ENCODE measurements around the gene UNC5A. TPM values are rescaled to one million over a fixed set of nuclear protein-coding genes. Genes with fewer than 3 reads are reported as not detected.

UNC5A gene
- total RNA-seq, 2 donors from 2014 or later, result not detected

GRCh38 chr5:176886336-176887251 lies 76.2 kb downstream of the UNC5A start:
- H3K27me3 ChIP-seq, result no peaks in the 10 kb centered on the region
- no peaks in the 10 kb centered on the region for H3K4me1 ChIP-seq
- no peak for TF ChIP-seq CTCF (IDR thresholded peaks at IDR 0.05)
- no peaks in the 10 kb centered on the region for H3K36me3 ChIP-seq
- no peak overlapping the region for H3K4me3 ChIP-seq
- H3K27ac ChIP-seq, result no peak overlapping the region
- DNase-seq (ENCODE audit: low spot score), result no peak
- H3K9me3 ChIP-seq, result no peaks in the 10 kb centered on the region

GRCh38 chr5:176887252-176887849 lies 77.0 kb downstream of the UNC5A start:
- DNase-seq (ENCODE audit: low spot score), result no peak
- no peaks in the 10 kb centered on the region for H3K27me3 ChIP-seq
- H3K36me3 ChIP-seq, result no peaks in the 10 kb centered on the region
- H3K4me1 ChIP-seq, result no peaks in the 10 kb centered on the region
- no peak for TF ChIP-seq CTCF (IDR thresholded peaks at IDR 0.05)
- H3K9me3 ChIP-seq, result no peaks in the 10 kb centered on the region
- H3K4me3 ChIP-seq, result no peak overlapping the region
- no peak overlapping the region for H3K27ac ChIP-seq

GRCh38 chr5:176888016-176888864 lies 77.9 kb downstream of the UNC5A start:
- Histone ChIP-seq H3K27me3 (no peaks in the 10 kb centered on the region), H3K4me3 (no peak overlapping the region), H3K9me3 (no peaks in the 10 kb centered on the region), H3K27ac (no peak overlapping the region), H3K4me1 (no peaks in the 10 kb centered on the region), H3K36me3 (no peaks in the 10 kb centered on the region)
- DNase-seq (ENCODE audit: low spot score), result no peak
- TF ChIP-seq CTCF (IDR thresholded peaks at IDR 0.05), result no peak

GRCh38 chr5:176888865-176889165 lies 78.5 kb downstream of the UNC5A start:
- no peaks in the 10 kb centered on the region for H3K36me3 ChIP-seq
- TF ChIP-seq CTCF (IDR thresholded peaks at IDR 0.05), result no peak
- DNase-seq (ENCODE audit: low spot score), result no peak

GRCh38 chr5:176889321-176890280 lies 79.2 kb downstream of the UNC5A start:
- DNase-seq (ENCODE audit: low spot score), result no peak

More at GRCh38 chr5:176888865-176889165, 78.5 kb downstream of the UNC5A start:
- Histone ChIP-seq H3K4me3 (no peak overlapping the region), H3K27ac (no peak overlapping the region), H3K27me3 (no peaks in the 10 kb centered on the region), H3K9me3 (no peaks in the 10 kb centered on the region), H3K4me1 (no peaks in the 10 kb centered on the region)

More at GRCh38 chr5:176889321-176890280, 79.2 kb downstream of the UNC5A start:
- Histone ChIP-seq H3K27me3 (no peaks in the 10 kb centered on the region), H3K4me1 (no peaks in the 10 kb centered on the region), H3K4me3 (no peak overlapping the region), H3K27ac (no peak overlapping the region), H3K9me3 (no peaks in the 10 kb centered on the region), H3K36me3 (no peaks in the 10 kb centered on the region)
- TF ChIP-seq CTCF (IDR thresholded peaks at IDR 0.05), result no peak
